ES-I3 (cell line): ENCODE measurements around the gene POLA1.
"Not testable (repeated sequence)": the region's sequence is repeated elsewhere in the genome, so short reads cannot be mapped to it uniquely, and the experiment has no call there.

Experiments used
- H3K36me3 ChIP-seq: 2 replicates; pipeline ENCODE4 v1.6.1; 2013; ENCODE audit warnings: mild to moderate bottlenecking, low read length, control low read depth, moderate library complexity; ENCODE audit not compliant: insufficient read depth
- H3K4me1 ChIP-seq: 2 replicates; pipeline ENCODE4 v1.6.1; 2013; ENCODE audit warnings: mild to moderate bottlenecking, control low read depth, low read length; ENCODE audit not compliant: insufficient read depth
- H3K9ac ChIP-seq: 2 replicates; pipeline ENCODE4 v1.6.1; 2013; ENCODE audit warnings: low read depth, mild to moderate bottlenecking, low read length, moderate library complexity
- H3K9me3 ChIP-seq: 2 replicates; pipeline ENCODE4 v1.6.1; 2013; ENCODE audit warnings: mild to moderate bottlenecking, low read length, moderate library complexity; ENCODE audit not compliant: control insufficient read depth, insufficient read depth

Gene POLA1, protein sequence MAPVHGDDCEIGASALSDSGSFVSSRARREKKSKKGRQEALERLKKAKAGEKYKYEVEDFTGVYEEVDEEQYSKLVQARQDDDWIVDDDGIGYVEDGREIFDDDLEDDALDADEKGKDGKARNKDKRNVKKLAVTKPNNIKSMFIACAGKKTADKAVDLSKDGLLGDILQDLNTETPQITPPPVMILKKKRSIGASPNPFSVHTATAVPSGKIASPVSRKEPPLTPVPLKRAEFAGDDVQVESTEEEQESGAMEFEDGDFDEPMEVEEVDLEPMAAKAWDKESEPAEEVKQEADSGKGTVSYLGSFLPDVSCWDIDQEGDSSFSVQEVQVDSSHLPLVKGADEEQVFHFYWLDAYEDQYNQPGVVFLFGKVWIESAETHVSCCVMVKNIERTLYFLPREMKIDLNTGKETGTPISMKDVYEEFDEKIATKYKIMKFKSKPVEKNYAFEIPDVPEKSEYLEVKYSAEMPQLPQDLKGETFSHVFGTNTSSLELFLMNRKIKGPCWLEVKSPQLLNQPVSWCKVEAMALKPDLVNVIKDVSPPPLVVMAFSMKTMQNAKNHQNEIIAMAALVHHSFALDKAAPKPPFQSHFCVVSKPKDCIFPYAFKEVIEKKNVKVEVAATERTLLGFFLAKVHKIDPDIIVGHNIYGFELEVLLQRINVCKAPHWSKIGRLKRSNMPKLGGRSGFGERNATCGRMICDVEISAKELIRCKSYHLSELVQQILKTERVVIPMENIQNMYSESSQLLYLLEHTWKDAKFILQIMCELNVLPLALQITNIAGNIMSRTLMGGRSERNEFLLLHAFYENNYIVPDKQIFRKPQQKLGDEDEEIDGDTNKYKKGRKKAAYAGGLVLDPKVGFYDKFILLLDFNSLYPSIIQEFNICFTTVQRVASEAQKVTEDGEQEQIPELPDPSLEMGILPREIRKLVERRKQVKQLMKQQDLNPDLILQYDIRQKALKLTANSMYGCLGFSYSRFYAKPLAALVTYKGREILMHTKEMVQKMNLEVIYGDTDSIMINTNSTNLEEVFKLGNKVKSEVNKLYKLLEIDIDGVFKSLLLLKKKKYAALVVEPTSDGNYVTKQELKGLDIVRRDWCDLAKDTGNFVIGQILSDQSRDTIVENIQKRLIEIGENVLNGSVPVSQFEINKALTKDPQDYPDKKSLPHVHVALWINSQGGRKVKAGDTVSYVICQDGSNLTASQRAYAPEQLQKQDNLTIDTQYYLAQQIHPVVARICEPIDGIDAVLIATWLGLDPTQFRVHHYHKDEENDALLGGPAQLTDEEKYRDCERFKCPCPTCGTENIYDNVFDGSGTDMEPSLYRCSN (N-terminal part only)

DNA sequence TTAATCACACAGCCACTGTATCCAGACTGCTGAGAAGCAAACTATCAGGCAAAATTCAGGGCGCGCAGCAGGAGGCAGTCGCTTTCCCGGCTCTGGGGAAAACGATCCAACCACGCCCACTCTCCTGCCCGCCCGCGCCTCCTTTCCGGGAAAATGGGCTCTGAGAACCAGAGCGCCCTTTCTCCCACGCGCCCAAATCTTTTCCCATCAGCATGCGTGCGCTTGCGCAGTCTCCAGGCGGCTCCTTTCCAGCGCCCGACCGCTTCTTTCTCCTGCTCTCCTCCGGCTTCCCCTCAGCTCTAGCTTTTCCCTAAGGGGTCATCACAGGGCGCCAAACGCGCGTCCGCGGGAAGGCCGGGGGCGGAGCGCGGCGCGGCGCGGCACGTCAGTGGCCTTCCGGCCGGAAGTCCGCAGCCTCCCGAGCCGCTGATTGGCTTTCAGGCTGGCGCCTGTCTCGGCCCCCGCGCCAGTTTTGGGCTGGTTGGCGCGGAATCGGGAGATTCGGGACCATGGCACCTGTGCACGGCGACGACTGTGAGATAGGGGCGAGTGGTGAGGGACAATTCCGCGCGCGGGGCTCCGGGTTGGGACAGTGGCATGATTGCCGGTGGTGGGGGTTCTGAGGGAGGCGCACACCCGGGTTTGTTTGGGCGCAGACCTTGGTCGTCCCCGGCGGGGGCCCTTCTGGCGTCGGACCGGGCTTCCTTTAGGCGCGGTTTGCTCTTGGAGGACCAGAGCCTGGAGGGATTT lies at the start of gene POLA1:
Gene POLA1, plus strand, starts transcription at position 466 of the 750 bp plus-strand sequence. Its CDS starts 44 bp downstream, at position 510.
- Histone ChIP-seq H3K4me1 (peaks cover 11% of the 10 kb centered on the region), H3K36me3 (no peaks in the 10 kb centered on the region), H3K9ac (peak within 1 kb of the TSS; percentile 93), H3K9me3 (no peaks in the 10 kb centered on the region)

DNA sequence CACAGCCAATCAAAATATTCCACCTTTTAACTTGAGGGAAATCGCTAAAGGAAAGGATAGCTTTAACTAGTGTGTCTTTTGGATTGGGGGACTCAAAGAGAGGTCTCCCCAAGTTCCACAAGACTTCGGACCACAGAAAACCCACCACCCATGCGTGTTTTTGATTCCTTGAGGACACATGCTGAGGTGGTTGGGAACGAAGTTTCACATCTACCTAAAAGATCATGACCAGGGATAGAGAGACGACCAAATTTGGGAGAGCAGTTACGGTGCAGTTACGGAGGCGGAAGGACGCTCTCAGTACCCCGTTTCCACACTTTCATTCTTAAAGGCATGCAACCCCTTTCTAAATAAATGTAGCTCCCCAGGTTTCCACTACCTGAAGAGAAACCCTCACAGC lies 47.7 kb upstream of the POLA1 start:
- H3K9me3 ChIP-seq: no peaks in the 10 kb centered on the region
- peaks cover 2% of the 10 kb centered on the region for H3K4me1 ChIP-seq
- H3K36me3 ChIP-seq: no peaks in the 10 kb centered on the region
- H3K9ac ChIP-seq: peak overlapping the region; percentile 59

DNA sequence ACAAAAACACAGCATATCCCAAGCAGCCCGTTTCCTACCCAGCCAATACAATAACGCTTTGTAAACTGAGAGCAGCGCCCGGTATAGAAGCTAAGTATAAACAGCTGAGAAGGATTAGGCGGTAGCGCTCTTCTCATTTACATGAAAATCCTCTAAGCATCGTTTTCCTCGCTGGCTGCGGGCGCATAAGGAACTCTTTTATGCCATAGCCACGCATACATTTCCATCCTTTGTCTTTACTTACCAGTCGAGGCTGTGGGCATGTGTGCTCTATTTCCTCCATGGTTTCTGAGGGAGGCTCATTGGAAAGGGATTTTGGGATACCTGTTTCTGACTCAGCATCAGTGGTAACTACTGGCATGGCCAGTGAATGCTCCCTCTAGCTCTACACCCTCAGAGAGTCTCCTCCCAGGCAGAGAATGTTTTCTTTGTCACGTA lies 47.0 kb upstream of the POLA1 start:
- H3K9ac ChIP-seq: peak overlapping the region; percentile 59

DNA sequence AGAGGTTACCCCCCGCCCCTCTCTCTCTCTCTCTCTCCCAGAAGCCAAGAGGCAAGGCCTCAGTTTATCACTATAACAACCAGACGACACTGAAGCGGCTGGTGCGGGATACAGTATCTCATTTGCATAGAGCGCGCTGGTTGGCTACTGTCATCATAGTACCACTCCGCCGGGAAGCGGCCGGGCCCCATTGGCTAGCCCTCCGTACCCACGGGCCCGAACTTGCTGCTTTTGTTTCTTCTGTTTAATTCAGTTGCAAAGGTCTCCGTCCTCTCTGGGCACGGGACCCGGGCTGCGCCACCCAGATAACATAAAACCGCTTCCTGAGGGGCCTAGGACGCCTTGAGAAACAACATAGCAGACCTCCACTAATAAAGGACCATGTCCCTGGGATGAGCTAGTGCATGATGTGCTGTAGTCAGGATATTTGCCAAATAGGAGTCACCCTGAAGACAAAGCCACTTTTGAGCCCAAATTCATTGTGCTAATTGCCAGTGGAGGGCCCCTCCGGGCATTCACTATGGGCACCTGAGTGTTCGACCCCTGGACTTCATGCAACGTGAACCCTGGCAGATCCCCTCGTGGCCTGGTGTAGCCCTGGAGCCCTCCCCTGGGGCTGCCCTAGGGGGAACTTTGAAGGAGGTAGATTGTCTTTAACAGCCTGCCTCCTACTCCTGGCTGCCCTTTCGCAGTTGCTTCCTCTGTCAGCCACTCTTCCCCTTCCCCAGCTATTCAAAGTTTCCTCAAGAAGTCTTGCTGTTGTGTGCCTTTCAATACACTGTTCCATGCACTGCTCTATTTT lies 46.3 kb upstream of the POLA1 start, which contains the start of gene PCYT1B:
Gene PCYT1B, minus strand, starts transcription at position 91 of the 802 bp plus-strand sequence. CDS start 242 bp downstream, outside the sequence.
- Histone ChIP-seq H3K36me3 (no peaks in the 10 kb centered on the region), H3K9me3 (no peaks in the 10 kb centered on the region), H3K4me1 (peaks cover 2% of the 10 kb centered on the region), H3K9ac (peak within 1 kb of the TSS; percentile 59)

More for the DNA sequence above, 47.0 kb upstream of the POLA1 start:
- H3K9me3 ChIP-seq: no peaks in the 10 kb centered on the region
- no peaks in the 10 kb centered on the region for H3K36me3 ChIP-seq
- H3K4me1 ChIP-seq: peaks cover 2% of the 10 kb centered on the region

DNA sequence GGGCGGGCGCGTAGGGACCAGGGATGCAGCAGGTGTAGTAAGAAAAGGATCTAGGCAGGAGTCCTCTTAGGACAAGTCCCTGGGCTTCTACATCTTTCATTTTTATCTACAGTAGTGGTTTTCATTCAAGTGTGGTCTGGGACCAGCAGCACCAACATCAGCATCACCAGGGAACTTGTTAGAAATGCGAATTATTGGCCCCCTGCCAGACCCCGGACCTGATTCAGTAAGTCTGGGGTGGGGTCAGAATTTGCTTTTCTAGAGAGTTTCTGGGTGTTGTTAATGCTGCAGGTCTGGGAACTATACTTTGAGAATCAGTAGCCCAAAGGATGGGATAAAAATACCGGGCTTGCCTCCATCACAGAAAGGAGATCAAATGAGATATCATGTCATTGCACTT lies 45.2 kb upstream of the POLA1 start:
- H3K9me3 ChIP-seq: no peaks in the 10 kb centered on the region
- no peak overlapping the region for H3K9ac ChIP-seq

DNA sequence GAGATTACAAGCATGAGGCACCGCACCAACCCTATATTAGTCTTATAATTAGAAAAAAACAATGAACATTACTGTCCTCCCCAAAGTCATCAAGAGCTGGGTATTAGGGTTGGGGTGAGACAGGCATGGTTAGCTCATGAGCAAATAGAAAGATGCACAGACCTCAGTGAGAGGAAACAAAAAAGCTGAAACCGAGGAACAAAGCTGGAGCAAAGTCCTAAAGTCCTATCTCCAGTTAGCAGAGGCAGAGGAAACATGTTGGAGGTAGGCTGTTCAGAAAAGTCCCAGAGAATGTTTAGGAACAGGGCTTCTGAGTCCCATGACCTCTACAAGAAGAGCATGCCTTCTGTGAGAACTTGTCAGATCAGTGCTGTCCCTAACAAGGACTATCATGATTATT lies 41.9 kb upstream of the POLA1 start:
- Histone ChIP-seq H3K4me1 (peaks cover 2% of the 10 kb centered on the region), H3K36me3 (no peaks in the 10 kb centered on the region), H3K9me3 (no peaks in the 10 kb centered on the region), H3K9ac (no peak overlapping the region)

More for the DNA sequence above, 45.2 kb upstream of the POLA1 start:
- Histone ChIP-seq H3K36me3 (no peaks in the 10 kb centered on the region), H3K4me1 (peaks cover 2% of the 10 kb centered on the region)

DNA sequence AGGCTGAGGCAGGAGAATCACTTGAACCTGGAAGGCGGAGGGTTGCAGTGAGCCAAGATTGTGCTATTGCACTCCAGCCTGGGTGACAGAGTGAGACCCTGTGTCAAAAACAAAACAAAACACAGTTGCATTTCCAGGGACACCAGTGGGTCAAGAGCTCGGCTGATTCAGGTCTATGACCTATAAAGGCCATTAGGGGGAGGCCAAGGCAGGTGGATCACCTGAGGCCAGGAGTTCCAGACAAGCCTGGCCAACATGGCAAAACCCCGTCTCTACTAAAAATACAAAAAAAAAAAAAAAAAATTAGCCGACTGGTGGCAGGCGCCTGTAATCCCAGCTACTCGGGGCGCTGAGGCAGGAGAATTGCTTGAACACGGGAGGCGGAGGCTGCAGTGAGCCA lies 38.0 kb upstream of the POLA1 start:
- H3K9ac ChIP-seq, H3K36me3 ChIP-seq, H3K9me3 ChIP-seq: not testable (repeated sequence)
- peaks cover 13% of the 10 kb centered on the region for H3K4me1 ChIP-seq

DNA sequence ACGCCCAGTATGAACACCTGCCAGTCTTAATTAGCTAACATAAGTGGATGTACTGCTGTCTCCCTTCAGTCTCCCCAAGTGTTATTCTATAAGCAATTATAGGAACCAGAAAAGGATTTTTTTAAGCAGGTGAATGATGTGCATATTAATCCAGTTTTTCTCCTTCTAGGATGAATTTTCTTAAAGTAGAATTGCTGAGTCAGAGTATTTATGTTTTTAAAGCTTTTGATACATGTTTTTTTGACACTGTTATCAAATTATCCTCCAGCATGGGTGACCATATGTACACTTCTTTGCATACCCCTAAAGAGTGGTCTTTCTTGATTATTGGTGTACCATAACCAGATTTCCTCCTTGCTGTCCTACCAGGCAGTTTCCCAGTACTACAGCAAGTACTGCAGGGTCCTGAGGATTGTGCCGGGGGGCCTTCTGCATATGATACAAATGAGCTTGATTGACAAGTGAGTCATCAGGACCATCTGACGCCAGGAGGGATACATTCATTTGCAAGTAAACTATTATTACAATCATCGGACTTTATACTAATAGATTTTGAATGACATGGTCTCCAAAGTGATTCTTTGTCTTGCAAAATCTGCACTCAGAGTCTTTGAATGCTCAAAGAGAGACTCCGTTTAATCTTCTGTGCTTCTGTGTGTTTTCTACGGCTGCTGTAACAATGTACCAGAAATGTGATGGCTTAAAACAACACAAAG lies 35.9 kb upstream of the POLA1 start:
- Histone ChIP-seq H3K4me1 (peaks cover 13% of the 10 kb centered on the region), H3K9ac (no peak overlapping the region), H3K9me3 (no peaks in the 10 kb centered on the region), H3K36me3 (no peaks in the 10 kb centered on the region)

DNA sequence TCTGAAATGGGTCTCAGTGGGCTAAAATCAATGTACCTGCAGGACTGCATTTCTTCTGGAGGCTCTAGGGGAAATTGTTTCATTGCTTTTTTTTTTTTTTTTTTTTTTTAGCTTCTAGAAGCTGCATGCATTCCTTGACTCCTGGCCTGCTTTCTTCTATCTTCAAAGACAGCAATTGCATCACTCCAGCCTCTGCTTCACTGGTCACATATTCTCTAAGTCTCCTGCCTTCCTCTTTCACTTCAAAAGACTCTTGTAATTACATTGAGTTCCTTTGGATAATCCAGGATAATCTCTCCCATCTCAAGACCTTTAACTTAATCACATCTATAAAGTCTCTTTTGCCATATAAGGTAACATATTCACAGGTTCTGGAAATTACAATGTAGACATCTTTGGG lies 35.3 kb upstream of the POLA1 start:
- no peaks in the 10 kb centered on the region for H3K9me3 ChIP-seq
- H3K36me3 ChIP-seq: no peaks in the 10 kb centered on the region
- no peak overlapping the region for H3K9ac ChIP-seq
- peaks cover 13% of the 10 kb centered on the region for H3K4me1 ChIP-seq

DNA sequence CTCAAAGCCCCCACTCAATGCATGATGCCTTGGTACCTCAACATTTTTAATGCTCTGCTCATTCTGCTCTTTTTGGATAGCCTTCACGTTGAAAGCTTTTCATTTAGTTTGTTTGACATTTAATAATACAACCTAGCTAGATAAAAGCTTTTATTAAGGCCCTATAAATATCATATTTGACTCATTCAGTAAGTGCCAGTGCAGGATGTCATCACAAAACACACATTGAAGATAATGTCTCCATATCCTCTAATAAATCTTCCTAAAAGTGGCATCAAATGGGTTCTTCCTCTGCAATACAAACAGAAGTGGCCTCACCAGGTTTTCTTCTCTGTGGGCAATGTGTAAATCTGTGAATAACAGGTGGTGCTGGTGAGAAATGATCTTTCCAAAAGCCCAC lies 34.6 kb upstream of the POLA1 start:
- H3K9me3 ChIP-seq: no peaks in the 10 kb centered on the region
- peaks cover 13% of the 10 kb centered on the region for H3K4me1 ChIP-seq
- no peaks in the 10 kb centered on the region for H3K36me3 ChIP-seq
- H3K9ac ChIP-seq: no peak overlapping the region

DNA sequence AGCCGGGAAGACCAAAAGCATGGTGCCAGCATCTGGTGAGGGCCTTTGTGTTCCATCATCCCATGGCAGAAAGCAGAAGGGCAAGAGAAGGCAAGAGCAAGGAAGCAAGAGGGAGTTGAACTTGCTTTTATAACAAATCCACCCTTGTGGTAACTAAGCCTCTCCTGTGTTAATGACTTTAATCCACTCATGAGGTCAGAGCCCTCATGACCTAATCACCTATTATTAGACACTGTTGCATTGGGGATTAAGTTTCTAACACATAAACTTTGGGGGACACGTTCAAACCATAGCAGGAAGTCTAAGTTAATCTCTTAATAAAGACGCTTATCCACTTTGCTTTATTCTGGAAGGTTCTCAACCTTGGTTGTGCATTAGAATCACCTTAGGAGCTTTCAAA lies 34.1 kb upstream of the POLA1 start:
- Histone ChIP-seq H3K4me1 (peaks cover 13% of the 10 kb centered on the region), H3K9me3 (no peaks in the 10 kb centered on the region), H3K36me3 (no peaks in the 10 kb centered on the region), H3K9ac (no peak overlapping the region)

DNA sequence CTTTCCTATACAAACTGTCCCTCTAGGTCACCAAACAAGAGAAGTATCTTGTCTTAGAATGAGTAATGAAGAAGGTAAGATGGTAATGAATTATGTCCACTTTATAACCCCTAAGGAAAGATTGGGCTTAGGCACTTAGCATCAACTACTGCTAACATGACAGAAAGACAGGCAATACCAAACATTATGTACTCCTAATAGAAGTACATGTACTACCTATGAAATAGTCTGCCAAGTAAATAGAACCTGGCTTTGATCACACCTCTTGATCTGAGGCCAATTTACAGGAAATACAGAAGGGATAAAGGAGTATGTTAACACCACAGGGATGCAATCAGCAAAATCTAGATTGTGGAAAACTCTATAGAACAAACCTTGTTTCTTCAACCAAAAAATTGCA lies 32.4 kb upstream of the POLA1 start:
- Histone ChIP-seq H3K9ac (no peak overlapping the region), H3K4me1 (peaks cover 13% of the 10 kb centered on the region), H3K9me3 (no peaks in the 10 kb centered on the region), H3K36me3 (no peaks in the 10 kb centered on the region)
